DOHH2 (cell line): ENCODE measurements around the gene SELENOF.

Experiments
- H3F3A ChIP-seq: fragments of 200-600 bp; sonication (generic), shearing (Covaris generic); 2 replicates; pipeline ENCODE4 v1.6.0; 2016; ENCODE audit warnings: antibody characterized with exemption, mild to moderate bottlenecking; ENCODE audit not compliant: control insufficient read depth, insufficient read depth
- H3K27ac ChIP-seq: fragments of 200-600 bp; sonication (generic); 2 replicates; pipeline ENCODE4 v1.5.1; 2014; ENCODE audit warnings: low read depth, mild to moderate bottlenecking, low read length, moderate library complexity
- H3K27me3 ChIP-seq: fragments of 200-600 bp; sonication (generic); 2 replicates; pipeline ENCODE4 v1.6.1; 2014; ENCODE audit warnings: mild to moderate bottlenecking, low read length, mixed read lengths; ENCODE audit not compliant: control insufficient read depth
- H3K36me3 ChIP-seq: fragments of 200-600 bp; sonication (generic); 2 replicates; pipeline ENCODE4 v1.6.1; 2014; ENCODE audit warnings: mild to moderate bottlenecking, low read length, moderate library complexity, mixed read lengths; ENCODE audit not compliant: control insufficient read depth
- H3K4me1 ChIP-seq: fragments of 200-600 bp; sonication (generic); 2 replicates; pipeline ENCODE4 v1.6.1; 2014; ENCODE audit warnings: mild to moderate bottlenecking, low read length, mixed read lengths; ENCODE audit not compliant: control insufficient read depth
- H3K4me2 ChIP-seq: fragments of 200-600 bp; sonication (generic); 2 replicates; pipeline ENCODE4 v1.6.0; 2014; ENCODE audit warnings: mild to moderate bottlenecking, low read length, moderate library complexity
- H3K4me3 ChIP-seq: fragments of 200-600 bp; sonication (generic); 2 replicates; pipeline ENCODE4 v1.5.1; 2014; ENCODE audit warnings: mild to moderate bottlenecking, low read length, mixed read lengths
- H3K79me2 ChIP-seq: fragments of 200-600 bp; sonication (generic); 2 replicates; pipeline ENCODE4 v1.6.1; 2014; ENCODE audit warnings: mild to moderate bottlenecking, low read length, mixed read lengths; ENCODE audit not compliant: control insufficient read depth
- H3K9me2 ChIP-seq: fragments of 200-600 bp; sonication (generic); replicated peaks from 2 replicates; pipeline ENCODE4 v1.6.1; 2014; ENCODE audit warnings: mild to moderate bottlenecking, low read length, mixed read lengths; ENCODE audit not compliant: control insufficient read depth
- H3K9me3 ChIP-seq: fragments of 200-600 bp; sonication (generic); 2 replicates; pipeline ENCODE4 v1.6.1; 2014; ENCODE audit warnings: antibody characterized with exemption, low read length, mixed read lengths; ENCODE audit not compliant: control insufficient read depth, insufficient read depth
- H4K20me1 ChIP-seq: fragments of 200-600 bp; sonication (generic); 2 replicates; pipeline ENCODE4 v1.6.0; 2014; ENCODE audit warnings: low read depth, mild to moderate bottlenecking, antibody characterized with exemption, low read length, moderate library complexity; ENCODE audit not compliant: control insufficient read depth, insufficient read depth
- CTCF ChIP-seq: fragments of 200-600 bp; sonication (generic); IDR thresholded peaks from one replicate; pipeline ENCODE4 v1.5.1; 2014; ENCODE audit warnings: antibody characterized with exemption, mild to moderate bottlenecking, low read depth, low read length; ENCODE audit not compliant: poor library complexity, severe bottlenecking
- EZH2phosphoT487 ChIP-seq: fragments of 200-600 bp; sonication (generic); IDR thresholded peaks from 2 replicates; pipeline ENCODE4 v1.6.1; 2017; ENCODE audit warnings: borderline replicate concordance, mild to moderate bottlenecking, antibody characterized with exemption, low read length, moderate library complexity, mixed read lengths

SELENOF gene

GRCh38 chr1:86846164-86846647, 67.7 kb downstream of the SELENOF start:
- Histone ChIP-seq H3K27ac (no peak overlapping the region), H4K20me1 (no peaks in the 10 kb centered on the region), H3K27me3 (no peaks in the 10 kb centered on the region), H3K4me2 (no peak overlapping the region), H3K4me3 (no peak overlapping the region), H3K4me1 (peaks cover 1% of the 10 kb centered on the region), H3K9me2 (no peaks in the 10 kb centered on the region), H3K36me3 (no peaks in the 10 kb centered on the region), H3K9me3 (no peaks in the 10 kb centered on the region), H3F3A (peaks cover 3% of the 10 kb centered on the region; the same call in 1 of the 2 replicates), H3K79me2 (no peaks in the 10 kb centered on the region)
- TF ChIP-seq CTCF (no peak), EZH2phosphoT487 (no peak)

- Histone ChIP-seq H3K27me3 (no peaks in the 10 kb centered on the region), H3K36me3 (no peaks in the 10 kb centered on the region), H3F3A (peaks cover 3% of the 10 kb centered on the region; the same call in 1 of the 2 replicates), H3K9me2 (no peaks in the 10 kb centered on the region), H3K4me3 (no peak overlapping the region), H3K4me2 (no peak overlapping the region), H3K9me3 (no peaks in the 10 kb centered on the region), H3K4me1 (no peaks in the 10 kb centered on the region), H3K79me2 (no peaks in the 10 kb centered on the region), H4K20me1 (no peaks in the 10 kb centered on the region), H3K27ac (no peak overlapping the region)
- no peak for TF ChIP-seq EZH2phosphoT487
- no peak for TF ChIP-seq CTCF
Measured at GRCh38 chr1:86845514-86845913, 68.4 kb downstream of the SELENOF start.

- Histone ChIP-seq H3K79me2 (no peaks in the 10 kb centered on the region), H3K27me3 (no peaks in the 10 kb centered on the region), H4K20me1 (no peaks in the 10 kb centered on the region), H3K4me3 (no peak overlapping the region), H3K36me3 (no peaks in the 10 kb centered on the region), H3K9me2 (no peaks in the 10 kb centered on the region), H3K4me2 (no peak overlapping the region), H3K9me3 (no peaks in the 10 kb centered on the region), H3K27ac (no peak overlapping the region), H3F3A (peaks cover 3% of the 10 kb centered on the region; the same call in 1 of the 2 replicates), H3K4me1 (no peaks in the 10 kb centered on the region)
- TF ChIP-seq EZH2phosphoT487 (no peak), CTCF (no peak)
Measured at GRCh38 chr1:86841116-86841515, 72.8 kb downstream of the SELENOF start.
